Left lung (tissue), 14 donors: ENCODE data around the gene MYO1C. TPM values are rescaled to one million over a fixed set of nuclear protein-coding genes. Genes with fewer than 3 reads are reported as not detected.

Experiments used
- ATAC-seq: fragments of 200-7000 bp; cut with Tn5 transposase; one replicate; pipeline ENCODE4 v1.9.1; 2020; ENCODE audit warnings: moderate library complexity
- DNase-seq, 4 donors: peaks; one replicate each; pipeline ENCODE4 v3.0.0-alpha.2; 2013 to 2020
- H3K27ac ChIP-seq, 2 donors: fragments of 200-600 bp; sonication (generic) in 1 of 2; one replicate each; pipeline versions ENCODE4 v1.5.0 to v1.8.0; 2020 to 2021
- H3K27me3 ChIP-seq, 2 donors: fragments of 200-600 bp; sonication (generic) in 1 of 2; one replicate each; pipeline versions ENCODE4 v1.5.0 to v1.8.0; 2020 to 2021
- H3K36me3 ChIP-seq, 2 donors: fragments of 200-600 bp; sonication (generic) in 1 of 2; one replicate each; pipeline versions ENCODE4 v1.5.0 to v1.8.0; 2020 to 2021
- H3K4me1 ChIP-seq, 2 donors: fragments of 200-600 bp; one replicate each; pipeline ENCODE4 v1.8.0; 2021
- H3K4me3 ChIP-seq, 2 donors: fragments of 200-600 bp; sonication (generic) in 1 of 2; one replicate each; pipeline versions ENCODE4 v1.5.0 to v1.8.0; 2020 to 2021; ENCODE audit warnings: mild to moderate bottlenecking in 1 of 2
- H3K9me3 ChIP-seq, 2 donors: fragments of 200-600 bp; sonication (generic) in 1 of 2; one replicate each; pipeline versions ENCODE4 v1.5.0 to v1.8.0; 2020 to 2021
- CTCF ChIP-seq, 2 donors: fragments of 200-600 bp; sonication (generic) in 1 of 2; IDR thresholded peaks; one replicate each; pipeline versions ENCODE4 v1.5.0 to v1.8.0; 2021; ENCODE audit warnings: antibody characterized with exemption in 2 of 2
- intact Hi-C, 2 donors: fragments of 100-400 bp; cut with DNase I; formaldehyde crosslinking; loops; one replicate each; pipeline versions ENCODE4 v1.11.2 to v1.14.2; 2022
- long read RNA-seq, 12 donors: library from polyadenylated mRNA in 2 of 12; unstranded in 2 of 12; transcript quantifications; one replicate each; pipeline ENCODE4 v2.0.0 and lab custom pipeline, GENCODE V29; 2019 to 2026
- polyA plus RNA-seq, 6 donors: library from polyadenylated mRNA; unstranded; fragments of 120-200 nt; gene quantifications; one replicate each; pipeline ENCODE4 v1.2.1, GENCODE V29; 2013; ENCODE audit not compliant: insufficient read length in 6 of 6
- total RNA-seq, 2 donors: library from RNA; stranded (reverse); fragmentation: NEBNext Ultra II Directional; extraction: Animal tissue kit (Norgen Biotek cat#: 25700); gene quantifications; one replicate each; pipeline ENCODE4 v1.2.1, GENCODE V29; 2021
- donor health status: DM: no; HTN: yes; CAD: no.
- donor health status: DM: no; HTN: no; CAD: no.

MYO1C gene, protein sequence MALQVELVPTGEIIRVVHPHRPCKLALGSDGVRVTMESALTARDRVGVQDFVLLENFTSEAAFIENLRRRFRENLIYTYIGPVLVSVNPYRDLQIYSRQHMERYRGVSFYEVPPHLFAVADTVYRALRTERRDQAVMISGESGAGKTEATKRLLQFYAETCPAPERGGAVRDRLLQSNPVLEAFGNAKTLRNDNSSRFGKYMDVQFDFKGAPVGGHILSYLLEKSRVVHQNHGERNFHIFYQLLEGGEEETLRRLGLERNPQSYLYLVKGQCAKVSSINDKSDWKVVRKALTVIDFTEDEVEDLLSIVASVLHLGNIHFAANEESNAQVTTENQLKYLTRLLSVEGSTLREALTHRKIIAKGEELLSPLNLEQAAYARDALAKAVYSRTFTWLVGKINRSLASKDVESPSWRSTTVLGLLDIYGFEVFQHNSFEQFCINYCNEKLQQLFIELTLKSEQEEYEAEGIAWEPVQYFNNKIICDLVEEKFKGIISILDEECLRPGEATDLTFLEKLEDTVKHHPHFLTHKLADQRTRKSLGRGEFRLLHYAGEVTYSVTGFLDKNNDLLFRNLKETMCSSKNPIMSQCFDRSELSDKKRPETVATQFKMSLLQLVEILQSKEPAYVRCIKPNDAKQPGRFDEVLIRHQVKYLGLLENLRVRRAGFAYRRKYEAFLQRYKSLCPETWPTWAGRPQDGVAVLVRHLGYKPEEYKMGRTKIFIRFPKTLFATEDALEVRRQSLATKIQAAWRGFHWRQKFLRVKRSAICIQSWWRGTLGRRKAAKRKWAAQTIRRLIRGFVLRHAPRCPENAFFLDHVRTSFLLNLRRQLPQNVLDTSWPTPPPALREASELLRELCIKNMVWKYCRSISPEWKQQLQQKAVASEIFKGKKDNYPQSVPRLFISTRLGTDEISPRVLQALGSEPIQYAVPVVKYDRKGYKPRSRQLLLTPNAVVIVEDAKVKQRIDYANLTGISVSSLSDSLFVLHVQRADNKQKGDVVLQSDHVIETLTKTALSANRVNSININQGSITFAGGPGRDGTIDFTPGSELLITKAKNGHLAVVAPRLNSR
- total RNA-seq (100 to 1,000 TPM; 242 to 282 TPM), polyA plus RNA-seq (10 to 100 TPM; 65.5 to 96.7 (median 76.3) TPM)
- long read RNA-seq, donor 1, full-length matches to known transcripts, result 10 of 15 reads
- long read RNA-seq, donor 1, partial matches to known transcripts, result 5 of 15 reads
- long read RNA-seq, donor 1, other reads (novel, unspliced or antisense), result 0 of 15 reads
- long read RNA-seq, donor 2, full-length matches to known transcripts, result 6 of 6 reads
- long read RNA-seq, donor 2, partial matches to known transcripts, result 0 of 6 reads
- long read RNA-seq, donor 2, other reads (novel, unspliced or antisense), result 0 of 6 reads
- long read RNA-seq, donor 3, full-length matches to known transcripts, result 5 of 5 reads
- long read RNA-seq, donor 3, partial matches to known transcripts, result 0 of 5 reads
- long read RNA-seq, donor 3, other reads (novel, unspliced or antisense), result 0 of 5 reads
- long read RNA-seq, donor 4, full-length matches to known transcripts, result 8 of 29 reads
- long read RNA-seq, donor 4, partial matches to known transcripts, result 12 of 29 reads
- long read RNA-seq, donor 4, other reads (novel, unspliced or antisense), result 9 of 29 reads
- long read RNA-seq, donor 5, full-length matches to known transcripts, result 9 of 9 reads
- long read RNA-seq, donor 5, partial matches to known transcripts, result 0 of 9 reads
- long read RNA-seq, donor 5, other reads (novel, unspliced or antisense), result 0 of 9 reads
- long read RNA-seq, donor 6, full-length matches to known transcripts, result 5 of 5 reads
- long read RNA-seq, donor 6, partial matches to known transcripts, result 0 of 5 reads
- long read RNA-seq, donor 6, other reads (novel, unspliced or antisense), result 0 of 5 reads
- long read RNA-seq, donor 7, full-length matches to known transcripts, result 3 of 3 reads
- long read RNA-seq, donor 7, partial matches to known transcripts, result 0 of 3 reads
- long read RNA-seq, donor 7, other reads (novel, unspliced or antisense), result 0 of 3 reads
- long read RNA-seq, donor 8, full-length matches to known transcripts, result 13 of 13 reads
- long read RNA-seq, donor 8, partial matches to known transcripts, result 0 of 13 reads
- long read RNA-seq, donor 8, other reads (novel, unspliced or antisense), result 0 of 13 reads
- long read RNA-seq, donor 9, result 0 reads
- long read RNA-seq, donor 10, full-length matches to known transcripts, result 7 of 28 reads
- long read RNA-seq, donor 10, partial matches to known transcripts, result 14 of 28 reads
- long read RNA-seq, donor 10, other reads (novel, unspliced or antisense), result 7 of 28 reads
- long read RNA-seq, donor 11, result 0 reads
- long read RNA-seq, donor 12, full-length matches to known transcripts, result 5 of 5 reads
- long read RNA-seq, donor 12, partial matches to known transcripts, result 0 of 5 reads
- long read RNA-seq, donor 12, other reads (novel, unspliced or antisense), result 0 of 5 reads

GRCh38 chr17:1492249-1493206 lies at the start of gene MYO1C:
TSS of gene MYO1C (minus strand) at chr17:1492686. CDS start at chr17:1492487, 199 bp downstream.
- peak within 1 kb of the TSS; percentile 54 to 82 for H3K4me3 ChIP-seq
- DNase-seq (peak in 1 of 4 donors; percentile 82), ATAC-seq (no peak)
- peaks cover 0 to 35% of the 10 kb centered on the region in 2 donors for H3K27me3 ChIP-seq
- H3K36me3 ChIP-seq, result peaks cover 0 to 29% of the 10 kb centered on the region in 2 donors
- TF ChIP-seq CTCF (IDR thresholded peaks at IDR 0.05), result no peak
- intact Hi-C loops, result no loop called here
- H3K9me3 ChIP-seq, result no peaks in the 10 kb centered on the region
- H3K4me1 ChIP-seq, result peaks cover 8 to 68% of the 10 kb centered on the region in 2 donors
- H3K27ac ChIP-seq, result peak within 1 kb of the TSS; percentile 83 to 90

DNA sequence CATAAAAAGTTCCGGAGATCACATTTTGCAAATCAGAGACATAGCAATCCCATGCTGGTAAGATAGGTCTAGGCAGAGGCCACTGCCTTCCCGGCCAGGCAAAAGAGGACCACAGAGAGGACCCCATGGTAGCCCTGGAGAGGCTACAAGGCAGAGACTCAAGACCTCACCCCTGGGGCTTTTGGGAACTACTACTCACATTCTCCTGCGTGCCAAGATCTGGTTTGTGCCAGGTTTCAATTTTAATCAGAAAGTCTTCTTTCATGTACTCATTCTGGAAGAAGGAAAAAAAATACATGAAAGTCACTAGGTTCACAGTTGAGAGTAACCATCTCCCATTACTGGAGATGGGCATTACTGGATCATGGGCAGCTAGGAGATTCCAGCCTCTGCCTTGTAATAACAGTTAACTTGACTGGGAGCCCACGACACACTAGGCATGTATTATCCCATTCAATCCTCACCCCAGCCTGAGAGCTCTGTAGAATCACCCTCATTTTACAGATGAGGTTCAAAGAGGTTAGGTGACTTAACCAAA lies 49.0 kb upstream of the MYO1C start:
- H3K9me3 ChIP-seq, result no peaks in the 10 kb centered on the region

More for the DNA sequence above, 49.0 kb upstream of the MYO1C start:
- H3K36me3 ChIP-seq, result peaks cover 4 to 100% of the 10 kb centered on the region in 2 donors
- intact Hi-C loops, result no loop called here
- no peak overlapping the region for H3K27ac ChIP-seq
- ATAC-seq, result no peak
- no peaks in the 10 kb centered on the region for H3K4me1 ChIP-seq
- no peak for TF ChIP-seq CTCF (IDR thresholded peaks at IDR 0.05)
- no peak for DNase-seq
- no peak overlapping the region for H3K4me3 ChIP-seq
- no peaks in the 10 kb centered on the region for H3K27me3 ChIP-seq
